HepG2 (cell line): ENCODE measurements around the gene FITM1. TPM values are rescaled to one million over a fixed set of nuclear protein-coding genes. Genes with fewer than 3 reads are reported as not detected.

ENCODE experiments used
- ATAC-seq: fragments of 200-7000 bp; cut with Tn5 transposase; 3 replicates; pipeline ENCODE4 v1.9.1; 2020; ENCODE audit warnings: mild to moderate bottlenecking, moderate library complexity
- BruUV-seq: library from RNA; stranded (reverse); fragments of 400-500 nt; replicated peaks from 2 replicates; lab custom pipeline; 2021; lab: Mats Ljungman, UMichigan
- CTCF ChIA-PET: fragments of 300-600 bp; formaldehyde crosslinking; extraction: SDS; loops from one replicate; lab custom pipeline; 2021; ENCODE audit warnings: low total read pairs, inconsistent platforms, low intra/inter-chr PET ratio; lab: Yijun Ruan, JAX
- POLR2A ChIA-PET: fragments of 350-600 bp; sonication (Branson Sonifier 250); formaldehyde crosslinking; loops from one replicate; lab custom pipeline; 2020; ENCODE audit warnings: antibody characterized with exemption, inconsistent platforms; lab: Yijun Ruan, JAX
- DNase-seq: peaks from one replicate; pipeline ENCODE4 v3.0.0-alpha.2; 2015; ENCODE audit warnings: low spot score
- FAIRE-seq: peaks from 3 replicates; lab custom pipeline; 2011; peaks lifted over from hg19 to GRCh38; lab: Jason Lieb, UNC
- H2AFZ ChIP-seq: one replicate; pipeline ENCODE4 v1.6.1; 2011; ENCODE audit warnings: low read length, inconsistent platforms
- H3K27ac ChIP-seq: fragments of 300-600 bp; 3 replicates; pipeline ENCODE4 v1.8.0; 2011; ENCODE audit warnings: mixed run types, mild to moderate bottlenecking, mixed read lengths, low read length, inconsistent platforms; ENCODE audit not compliant: insufficient read depth; ENCODE audit errors: extremely low read length
- H3K27me3 ChIP-seq, 2 experiments: fragments of 200-600 bp in 1 of 2; 2 replicates in 1 of 2; 3 replicates in 1 of 2; pipeline versions ENCODE4 v1.6.0 to v1.8.0; 2011; ENCODE audit warnings: low read length in 2 of 2, mild to moderate bottlenecking in 2 of 2, moderate library complexity in 2 of 2, inconsistent platforms in 1 of 2; ENCODE audit not compliant: insufficient read depth in 2 of 2, control insufficient read depth in 1 of 2
- H3K36me3 ChIP-seq, 2 experiments: fragments of 200-600 bp in 1 of 2; replicated peaks in 1 of 2; 2 replicates in 1 of 2; 3 replicates in 1 of 2; pipeline versions ENCODE4 v1.5.1 to v1.8.0; 2011; ENCODE audit warnings: low read length in 2 of 2, inconsistent platforms in 1 of 2; ENCODE audit not compliant: insufficient read depth in 2 of 2, control insufficient read depth in 1 of 2
- H3K4me1 ChIP-seq: 2 replicates; pipeline ENCODE4 v1.5.1; 2012; ENCODE audit warnings: low read length, inconsistent platforms; ENCODE audit not compliant: insufficient read depth
- H3K4me2 ChIP-seq: 2 replicates; pipeline ENCODE4 v1.6.0; 2011; ENCODE audit warnings: low read depth, low read length, inconsistent platforms
- H3K4me3 ChIP-seq, 3 experiments: fragments of 200-600 bp in 1 of 3; sonication (generic), shearing (Covaris generic) in 1 of 3; replicated peaks in 1 of 3; 2 replicates each; pipeline ENCODE4 v1.5.1; 2011 to 2016; ENCODE audit warnings: low read length in 3 of 3, inconsistent platforms in 2 of 3, low read depth in 2 of 3, mild to moderate bottlenecking in 2 of 3, control low read depth in 1 of 3, mixed read lengths in 1 of 3; ENCODE audit not compliant: insufficient read depth in 1 of 3
- H3K79me2 ChIP-seq: one replicate; pipeline ENCODE4 v1.6.1; 2011; ENCODE audit warnings: low read length, inconsistent platforms; ENCODE audit not compliant: insufficient read depth
- H3K9ac ChIP-seq: 2 replicates; pipeline ENCODE4 v1.6.0; 2011; ENCODE audit warnings: mild to moderate bottlenecking, low read depth, low read length, inconsistent platforms; ENCODE audit not compliant: insufficient read depth
- H3K9me3 ChIP-seq: 2 replicates; pipeline ENCODE4 v1.5.1; 2012; ENCODE audit warnings: mild to moderate bottlenecking, low read length
- H4K20me1 ChIP-seq: 2 replicates; pipeline ENCODE4 v1.6.0; 2011; ENCODE audit warnings: inconsistent platforms, mild to moderate bottlenecking, low read length, moderate library complexity; ENCODE audit not compliant: insufficient read depth
- ATF1 ChIP-seq: IDR thresholded peaks from 2 replicates; pipeline ENCODE4 v1.6.1; 2016; ENCODE audit warnings: mild to moderate bottlenecking, control low read depth
- DR1 ChIP-seq: sonication (generic); formaldehyde crosslinking; IDR thresholded peaks from 2 replicates; pipeline ENCODE4 v1.8.0; 2021; ENCODE audit warnings: mild to moderate bottlenecking, missing genetic modification reagents, inconsistent platforms
- ERF ChIP-seq: IDR thresholded peaks from 2 replicates; pipeline ENCODE4 v1.6.1; 2018; ENCODE audit warnings: missing biosample characterization, missing genetic modification reagents
- FIP1L1 ChIP-seq: fragments of 200-400 bp; formaldehyde crosslinking; IDR thresholded peaks from 2 replicates; pipeline ENCODE4 v1.6.1; 2018; ENCODE audit warnings: low read depth, mild to moderate bottlenecking, low read length, moderate library complexity, borderline replicate concordance; ENCODE audit not compliant: insufficient read depth
- GFI1 ChIP-seq: sonication (generic); formaldehyde crosslinking; IDR thresholded peaks from 2 replicates; pipeline ENCODE4 v1.5.0; 2020; ENCODE audit warnings: missing genetic modification reagents, mild to moderate bottlenecking, borderline replicate concordance
- GLMP ChIP-seq: sonication (generic); formaldehyde crosslinking; IDR thresholded peaks from 2 replicates; pipeline ENCODE4 v1.9.0; 2021; ENCODE audit warnings: missing genetic modification reagents, mild to moderate bottlenecking, borderline replicate concordance
- HNF1B ChIP-seq: sonication (generic); formaldehyde crosslinking; IDR thresholded peaks from 2 replicates; pipeline ENCODE4 v1.5.1; 2020; ENCODE audit warnings: mild to moderate bottlenecking, moderate library complexity, missing genetic modification reagents
- MXD4 ChIP-seq: IDR thresholded peaks from 2 replicates; pipeline ENCODE4 v1.6.1; 2016; ENCODE audit warnings: mild to moderate bottlenecking, missing biosample characterization, missing genetic modification reagents
- POLR2G ChIP-seq: fragments of 200-400 bp; formaldehyde crosslinking; IDR thresholded peaks from 2 replicates; pipeline ENCODE4 v1.6.1; 2018; ENCODE audit warnings: mild to moderate bottlenecking, low read depth, low read length, moderate library complexity
- SRSF1 ChIP-seq: fragments of 200-400 bp; formaldehyde crosslinking; optimal IDR thresholded peaks from 2 replicates; pipeline ENCODE3; 2017; ENCODE audit warnings: mild to moderate bottlenecking, low read depth, low read length, moderate library complexity
- ZBTB21 ChIP-seq: sonication (generic); formaldehyde crosslinking; IDR thresholded peaks from 2 replicates; pipeline ENCODE4 v1.4.0; 2020; ENCODE audit warnings: missing genetic modification reagents
- ZNF678 ChIP-seq: sonication (generic); formaldehyde crosslinking; IDR thresholded peaks from 2 replicates; pipeline ENCODE4 v1.4.0; 2020; ENCODE audit warnings: mild to moderate bottlenecking, missing genetic modification reagents
- ZNF747 ChIP-seq: sonication (generic); formaldehyde crosslinking; IDR thresholded peaks from 2 replicates; pipeline ENCODE4 v1.8.1; 2023; ENCODE audit warnings: missing genetic modification reagents, mild to moderate bottlenecking, borderline replicate concordance
- ZNF792 ChIP-seq: IDR thresholded peaks from 2 replicates; pipeline ENCODE4 v1.6.1; 2016
- WGBS: methylation state at CpG from one replicate; pipeline ENCODE4 v1.1.6; 2017; ENCODE audit warnings: low lambda C conversion rate; 5-methylcytosine and 5-hydroxymethylcytosine counted together
- in situ Hi-C: cut with HindIII; loops from 2 replicates; pipeline ENCODE4 v1.10.0; 2017; ENCODE audit warnings: low pct_unique_long_range_greater_than_20kb; ENCODE audit not compliant: extremely low pct_ligation_motif_present
- intact Hi-C: fragments of 100-400 bp; cut with micrococcal nuclease; formaldehyde crosslinking; loops from one replicate; pipeline ENCODE4 v1.10.0; 2022; ENCODE audit not compliant: unreplicated experiment
- polyA plus RNA-seq, 8 experiments: library from polyadenylated mRNA; depleted of rRNA in 3 of 8; stranded (reverse) in 7 of 8; unstranded in 1 of 8; fragments of >200 nt; fragmentation: Illumina TruSeq in 4 of 8; extraction: Trizol in 4 of 8; gene quantifications; 2 replicates each; pipeline versions ENCODE4 v1.2.1 to v1.2.3, GENCODE V29; 2011 to 2016; ENCODE audit warnings: low read depth in 4 of 8, missing spikeins in 1 of 8, mixed read lengths in 1 of 8; ENCODE audit not compliant: insufficient read depth in 1 of 8
- total RNA-seq, 5 experiments: library from RNA; depleted of rRNA; stranded (reverse); fragments of >200 nt; fragmentation: Illumina TruSeq; extraction: Trizol; gene quantifications; 2 replicates each; pipeline ENCODE4 v1.2.3, GENCODE V29; 2016; ENCODE audit warnings: low read depth in 1 of 5
- TF ChIP-seq, protein P1 (sequence below): sonication (generic); formaldehyde crosslinking; IDR thresholded peaks from 2 replicates; pipeline ENCODE4 v1.4.0; 2020; ENCODE audit warnings: missing genetic modification reagents
- TF ChIP-seq, protein P2 (sequence below): sonication (generic); formaldehyde crosslinking; IDR thresholded peaks from 2 replicates; pipeline ENCODE4 v1.5.0; 2020; ENCODE audit warnings: missing genetic modification reagents

The FITM1 gene
- total and polyA plus RNA-seq, 2 of the 13 experiments (the other 11 are each of a cell fraction or from before 2014, with no cell fraction given): 2.7 to 5.8 TPM

DNA sequence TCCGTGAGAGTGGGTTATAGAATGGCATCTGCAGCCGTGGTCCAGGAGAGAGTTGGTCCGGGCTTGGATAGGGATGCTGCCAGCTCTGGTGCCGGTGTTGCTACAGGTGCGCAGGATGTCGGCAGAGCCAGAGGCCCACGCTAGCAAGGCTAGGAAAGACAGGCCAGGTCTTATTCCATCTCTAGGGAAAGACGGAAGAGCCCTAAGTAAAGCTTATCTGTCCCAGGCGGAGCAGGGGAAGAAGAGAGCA lies 5.0 kb downstream of the FITM1 start (continued):
- TF ChIP-seq, protein P1, sequence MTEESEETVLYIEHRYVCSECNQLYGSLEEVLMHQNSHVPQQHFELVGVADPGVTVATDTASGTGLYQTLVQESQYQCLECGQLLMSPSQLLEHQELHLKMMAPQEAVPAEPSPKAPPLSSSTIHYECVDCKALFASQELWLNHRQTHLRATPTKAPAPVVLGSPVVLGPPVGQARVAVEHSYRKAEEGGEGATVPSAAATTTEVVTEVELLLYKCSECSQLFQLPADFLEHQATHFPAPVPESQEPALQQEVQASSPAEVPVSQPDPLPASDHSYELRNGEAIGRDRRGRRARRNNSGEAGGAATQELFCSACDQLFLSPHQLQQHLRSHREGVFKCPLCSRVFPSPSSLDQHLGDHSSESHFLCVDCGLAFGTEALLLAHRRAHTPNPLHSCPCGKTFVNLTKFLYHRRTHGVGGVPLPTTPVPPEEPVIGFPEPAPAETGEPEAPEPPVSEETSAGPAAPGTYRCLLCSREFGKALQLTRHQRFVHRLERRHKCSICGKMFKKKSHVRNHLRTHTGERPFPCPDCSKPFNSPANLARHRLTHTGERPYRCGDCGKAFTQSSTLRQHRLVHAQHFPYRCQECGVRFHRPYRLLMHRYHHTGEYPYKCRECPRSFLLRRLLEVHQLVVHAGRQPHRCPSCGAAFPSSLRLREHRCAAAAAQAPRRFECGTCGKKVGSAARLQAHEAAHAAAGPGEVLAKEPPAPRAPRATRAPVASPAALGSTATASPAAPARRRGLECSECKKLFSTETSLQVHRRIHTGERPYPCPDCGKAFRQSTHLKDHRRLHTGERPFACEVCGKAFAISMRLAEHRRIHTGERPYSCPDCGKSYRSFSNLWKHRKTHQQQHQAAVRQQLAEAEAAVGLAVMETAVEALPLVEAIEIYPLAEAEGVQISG (CRISPR knock-in tag): no peak
- TF ChIP-seq POLR2G (no peak), ZNF792 (CRISPR knock-in tag) (no peak), ZBTB21 (no peak), FIP1L1 (0 out of 2 replicates have a peak, but pooled peaks have one; percentile 75), SRSF1 (no peak), ZNF678 (no peak)

DNA sequence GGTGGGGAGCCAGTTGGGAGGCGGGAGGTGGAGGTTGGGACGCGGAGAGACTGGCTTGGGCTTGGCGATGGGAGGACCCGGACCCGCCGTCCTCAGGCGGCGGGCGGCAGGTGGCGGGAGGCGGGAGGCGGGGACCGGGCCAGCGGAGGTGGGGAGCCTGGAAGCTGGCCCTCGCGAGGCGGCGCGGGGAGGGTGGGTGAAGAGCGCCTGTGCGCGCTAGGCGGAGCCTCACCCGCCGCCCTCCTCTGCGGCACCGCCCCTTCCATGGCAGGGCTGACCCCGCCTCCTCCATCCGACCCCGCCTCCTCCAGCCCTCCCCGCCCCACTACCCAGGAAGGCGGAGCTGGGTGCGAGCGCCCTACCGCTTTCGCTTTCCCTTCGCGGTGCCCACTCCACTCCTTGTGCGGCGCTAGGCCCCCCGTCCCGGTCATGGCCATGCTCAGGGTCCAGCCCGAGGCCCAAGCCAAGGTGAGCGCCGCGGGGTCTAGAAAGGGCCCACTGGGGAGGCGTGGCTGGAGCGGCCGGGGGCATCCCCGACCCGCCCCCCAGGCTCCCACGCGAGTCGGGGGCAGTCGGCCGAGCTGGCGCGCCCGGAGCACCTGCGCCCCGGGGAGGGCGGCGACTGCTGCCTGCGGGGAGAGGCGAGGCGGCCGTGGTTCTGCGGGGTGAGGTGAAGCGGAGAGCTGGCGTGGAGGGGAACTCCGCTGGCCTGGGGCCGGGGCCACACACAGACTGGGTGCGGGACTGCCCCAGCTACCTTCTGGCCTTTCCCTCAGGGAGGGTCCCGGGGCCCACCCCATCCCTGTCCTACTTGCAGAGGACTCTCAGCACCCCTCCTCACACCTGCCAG lies 5.6 kb downstream of the FITM1 start, which contains the start of gene PSME1:
TSS of gene PSME1 (plus strand) at position 361 of the 850 bp plus-strand sequence. CDS start at position 430, 69 bp downstream.
- 1% methylated on average over 65 of the region's 75 CpGs for WGBS
- Histone ChIP-seq H3K27ac (peak within 1 kb of the TSS; percentile 75), H3K9me3 (no peaks in the 10 kb centered on the region), H3K9ac (peak within 1 kb of the TSS; percentile 94), H2AFZ (peak within 1 kb of the TSS; percentile 62), H3K36me3 (peaks cover 17 to 25% of the 10 kb centered on the region in 2 experiments), H3K4me2 (peak within 1 kb of the TSS; percentile 100), H3K79me2 (peaks cover 42% of the 10 kb centered on the region), H3K4me1 (peaks cover 64% of the 10 kb centered on the region), H4K20me1 (peaks cover 11% of the 10 kb centered on the region), H3K27me3 (no peaks in the 10 kb centered on the region; a peak in 1 of 5 replicates), H3K4me3 (peak within 1 kb of the TSS; percentile 91 to 98 (median 93))
- in situ Hi-C loops: loop anchor here (25.0 kb wide), 1 partner anchor 824 kb away; the partner anchor contains the start of genes BCL2L2, PABPN1 and PPP1R3E
- peak; percentile 71 for FAIRE-seq
- ChIA-PET POLR2A (interaction anchor here (0.7 to 22.7 kb wide), 40 partner anchors 8 to 1159 kb away, joined by 3 to 977 read pairs (median 5); partner anchors contain the start of genes ACIN1, C14orf119, CARMIL3 and CHMP4A), CTCF (interaction anchor here (1.0 to 2.1 kb wide), 2 partner anchors 21 to 25 kb away, joined by 3 to 6 read pairs; partner anchors contain the start of genes DCAF11, IRF9 and NRL)
- peak; percentile 86 for ATAC-seq
- intact Hi-C loops: loop anchor here (1.0 kb wide), 2 partner anchors 22 to 25 kb away; partner anchors contain the start of genes DCAF11, IRF9 and NRL
- peak; percentile 93 for DNase-seq
- no TSS peak for BruUV-seq
- no peak for TF ChIP-seq GFI1 (CRISPR knock-in tag)
- no peak for TF ChIP-seq GLMP (CRISPR knock-in tag)
- no peak; the same call in 1 of the 2 replicates for TF ChIP-seq ZNF747
- peak; percentile 77; the same call in 1 of the 2 replicates for TF ChIP-seq DR1 (CRISPR knock-in tag)
- peak; percentile 98 for TF ChIP-seq MXD4
- peak; percentile 84 for TF ChIP-seq ERF (CRISPR knock-in tag)
- TF ChIP-seq, protein P2, sequence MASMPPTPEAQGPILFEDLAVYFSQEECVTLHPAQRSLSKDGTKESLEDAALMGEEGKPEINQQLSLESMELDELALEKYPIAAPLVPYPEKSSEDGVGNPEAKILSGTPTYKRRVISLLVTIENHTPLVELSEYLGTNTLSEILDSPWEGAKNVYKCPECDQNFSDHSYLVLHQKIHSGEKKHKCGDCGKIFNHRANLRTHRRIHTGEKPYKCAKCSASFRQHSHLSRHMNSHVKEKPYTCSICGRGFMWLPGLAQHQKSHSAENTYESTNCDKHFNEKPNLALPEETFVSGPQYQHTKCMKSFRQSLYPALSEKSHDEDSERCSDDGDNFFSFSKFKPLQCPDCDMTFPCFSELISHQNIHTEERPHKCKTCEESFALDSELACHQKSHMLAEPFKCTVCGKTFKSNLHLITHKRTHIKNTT (CRISPR knock-in tag): no peak; the same call in 1 of the 2 replicates
- no peak for TF ChIP-seq HNF1B (CRISPR knock-in tag)
- no peak for TF ChIP-seq ATF1 (CRISPR knock-in tag)
